GM12872 (cell line): ENCODE results near the gene CD79A.

ENCODE experiments used
- CTCF ChIP-seq: IDR thresholded peaks from 3 replicates; pipeline ENCODE4 v1.5.1; 2011; ENCODE audit warnings: low read depth, mild to moderate bottlenecking, low read length, moderate library complexity; ENCODE audit not compliant: insufficient read depth

The CD79A gene

GRCh38 chr19:41896581-41896942, 19.5 kb downstream of the CD79A start:
- no peak for TF ChIP-seq CTCF

GRCh38 chr19:41897181-41897580, 20.1 kb downstream of the CD79A start:
- TF ChIP-seq CTCF = no peak

- no peak for TF ChIP-seq CTCF
Measured at GRCh38 chr19:41897820-41898219, 20.7 kb downstream of the CD79A start.

GRCh38 chr19:41898235-41898634, 21.2 kb downstream of the CD79A start:
- TF ChIP-seq CTCF = no peak

GRCh38 chr19:41901707-41902360, 24.8 kb downstream of the CD79A start:
- TF ChIP-seq CTCF = no peak

- no peak for TF ChIP-seq CTCF
Measured at GRCh38 chr19:41902594-41902993, 25.5 kb downstream of the CD79A start.

GRCh38 chr19:41903193-41903953, 26.3 kb downstream of the CD79A start:
- TF ChIP-seq CTCF = no peak
